Smooth muscle cell (in vitro differentiated cells): ENCODE measurements around the gene FOXJ1. TPM values are rescaled to one million over a fixed set of nuclear protein-coding genes. Genes with fewer than 3 reads are reported as not detected.

Source experiments
- DNase-seq: peaks from one replicate; lab custom pipeline; 2025; ENCODE audit not compliant: unreplicated experiment; lab: John Stamatoyannopoulos, UW
- H2AFZ ChIP-seq: fragments of 200-600 bp; sonication (generic); 2 replicates; pipeline ENCODE4 v1.6.0; 2016; ENCODE audit warnings: antibody characterized with exemption, low read depth, mild to moderate bottlenecking
- H3F3A ChIP-seq: fragments of 200-600 bp; sonication (generic); 2 replicates; pipeline ENCODE4 v1.6.0; 2017; ENCODE audit warnings: antibody characterized with exemption, low read depth
- H3K27ac ChIP-seq: fragments of 200-600 bp; sonication (generic); 2 replicates; pipeline ENCODE4 v1.5.1; 2016; ENCODE audit warnings: low read depth, mild to moderate bottlenecking
- H3K27me3 ChIP-seq: fragments of 200-600 bp; sonication (generic); 2 replicates; pipeline ENCODE4 v1.6.1; 2016; ENCODE audit warnings: low read depth, mild to moderate bottlenecking
- H3K36me3 ChIP-seq: fragments of 200-600 bp; sonication (generic); 2 replicates; pipeline ENCODE4 v1.5.1; 2016; ENCODE audit warnings: low read depth
- H3K4me1 ChIP-seq: fragments of 200-600 bp; sonication (generic); 2 replicates; pipeline ENCODE4 v1.5.1; 2016; ENCODE audit warnings: low read depth
- H3K4me2 ChIP-seq: fragments of 200-600 bp; sonication (generic); 2 replicates; pipeline ENCODE4 v1.6.0; 2016; ENCODE audit warnings: mild to moderate bottlenecking
- H3K4me3 ChIP-seq: fragments of 200-600 bp; sonication (generic); 2 replicates; pipeline ENCODE4 v1.5.1; 2016; ENCODE audit warnings: mild to moderate bottlenecking
- H3K79me2 ChIP-seq: fragments of 200-600 bp; sonication (generic); 2 replicates; pipeline ENCODE4 v1.6.0; 2016; ENCODE audit warnings: low read depth, mild to moderate bottlenecking
- H3K9ac ChIP-seq: fragments of 200-600 bp; sonication (generic); 2 replicates; pipeline ENCODE4 v1.6.0; 2016; ENCODE audit warnings: low read depth
- H3K9me3 ChIP-seq: fragments of 200-600 bp; sonication (generic); replicated peaks from 2 replicates; pipeline ENCODE4 v1.5.1; 2016; ENCODE audit warnings: low read depth
- H4K20me1 ChIP-seq: fragments of 200-600 bp; sonication (generic); 2 replicates; pipeline ENCODE4 v1.6.0; 2016; ENCODE audit warnings: low read depth
- CTCF ChIP-seq: fragments of 200-600 bp; sonication (generic); IDR thresholded peaks from 2 replicates; pipeline ENCODE4 v1.5.1; 2017; ENCODE audit warnings: borderline replicate concordance, mild to moderate bottlenecking, antibody characterized with exemption; ENCODE audit not compliant: insufficient read depth, poor library complexity, severe bottlenecking
- WGBS: methylation state at CpG from one replicate; pipeline ENCODE4 v1.1.7; 2016; ENCODE audit warnings: low lambda C conversion rate; 5-methylcytosine and 5-hydroxymethylcytosine counted together
- polyA plus RNA-seq: library from polyadenylated mRNA; unstranded; fragments of >200 nt; fragmentation: Nextera tagmentation; extraction: Ambion mirVana; gene quantifications from 2 replicates; pipeline ENCODE4 v1.2.1, GENCODE V29; 2016
- total RNA-seq: library from RNA; depleted of rRNA; stranded (reverse); fragments of >200 nt; gene quantifications from 2 replicates; pipeline ENCODE4 v1.2.3, GENCODE V29; 2014

FOXJ1 gene
- total RNA-seq (not detected in 2 replicates), polyA plus RNA-seq (not detected in 2 replicates)

GRCh38 chr17:76141212-76142038 is at the start of gene FOXJ1:
FOXJ1 (minus strand) TSS chr17:76141245; CDS start chr17:76140395, 850 bp downstream.
- Histone ChIP-seq H3K4me2 (peak within 1 kb of the TSS; percentile 98), H3K4me1 (peaks cover 31% of the 10 kb centered on the region), H3K9ac (peak within 1 kb of the TSS; percentile 10), H3K9me3 (no peaks in the 10 kb centered on the region), H3F3A (no peaks in the 10 kb centered on the region), H3K79me2 (no peaks in the 10 kb centered on the region), H3K4me3 (peak within 1 kb of the TSS; percentile 59), H3K27ac (no peak within 1 kb of the TSS), H3K27me3 (peaks cover 74% of the 10 kb centered on the region), H4K20me1 (no peaks in the 10 kb centered on the region), H3K36me3 (no peaks in the 10 kb centered on the region), H2AFZ (peak within 1 kb of the TSS; percentile 57)
- peak; percentile 69 for DNase-seq
- WGBS = 1% methylated on average over 53 of the region's 59 CpGs
- TF ChIP-seq CTCF = no peak

GRCh38 chr17:76189741-76190140 is 48.7 kb upstream of the FOXJ1 start:
- no peak overlapping the region for H2AFZ ChIP-seq
- no peaks in the 10 kb centered on the region for H3K4me1 ChIP-seq

GRCh38 chr17:76189247-76189646 is 48.2 kb upstream of the FOXJ1 start:
- Histone ChIP-seq H4K20me1 (no peaks in the 10 kb centered on the region), H3K4me1 (no peaks in the 10 kb centered on the region), H3K79me2 (no peaks in the 10 kb centered on the region), H3F3A (no peaks in the 10 kb centered on the region), H3K9ac (no peak overlapping the region), H2AFZ (no peak overlapping the region), H3K27ac (no peak overlapping the region), H3K27me3 (no peaks in the 10 kb centered on the region), H3K4me3 (no peak overlapping the region), H3K36me3 (no peaks in the 10 kb centered on the region), H3K4me2 (no peak overlapping the region), H3K9me3 (no peaks in the 10 kb centered on the region)
- no peak for TF ChIP-seq CTCF
- no peak for DNase-seq
- WGBS = 68% methylated on average over 4 of the region's 4 CpGs

More at GRCh38 chr17:76189741-76190140, 48.7 kb upstream of the FOXJ1 start:
- no peak overlapping the region for H3K4me2 ChIP-seq
- no peak for TF ChIP-seq CTCF
- no peaks in the 10 kb centered on the region for H3K36me3 ChIP-seq
- WGBS = 90% methylated on average over 4 of the region's 4 CpGs
- no peak for DNase-seq
- no peaks in the 10 kb centered on the region for H4K20me1 ChIP-seq
- H3K27ac ChIP-seq = no peak overlapping the region
- H3K79me2 ChIP-seq = no peaks in the 10 kb centered on the region
- H3K4me3 ChIP-seq = no peak overlapping the region
- no peak overlapping the region for H3K9ac ChIP-seq
- no peaks in the 10 kb centered on the region for H3K27me3 ChIP-seq
- no peaks in the 10 kb centered on the region for H3K9me3 ChIP-seq
- H3F3A ChIP-seq = no peaks in the 10 kb centered on the region
